Islet of Langerhans (tissue), 1 donor: Measurements from ENCODE around the gene USP49.
"Not testable (repeated sequence)": the region's sequence is repeated elsewhere in the genome, so short reads cannot be mapped to it uniquely, and the experiment has no call there.

Experiments
- FAIRE-seq: peaks from one replicate; lab custom pipeline; 2011; peaks lifted over from hg19 to GRCh38; lab: Jason Lieb, UNC

USP49 gene

GRCh38 chr6:41872147-41872546 lies 23.0 kb downstream of the USP49 start:
- FAIRE-seq: no peak

GRCh38 chr6:41871691-41872090 lies 23.5 kb downstream of the USP49 start:
- no peak for FAIRE-seq

- FAIRE-seq: no peak
Measured at GRCh38 chr6:41859356-41859755, 35.8 kb downstream of the USP49 start.

- FAIRE-seq: no peak
Measured at GRCh38 chr6:41858703-41859102, 36.5 kb downstream of the USP49 start.

- no peak for FAIRE-seq
Measured at GRCh38 chr6:41850861-41851260, 44.3 kb downstream of the USP49 start.

GRCh38 chr6:41846666-41847237 lies 48.4 kb downstream of the USP49 start:
- peak; percentile 79 for FAIRE-seq

GRCh38 chr6:41843178-41843577 lies 52.0 kb downstream of the USP49 start:
- no peak for FAIRE-seq

- FAIRE-seq: no peak
Measured at GRCh38 chr6:41840326-41840725, 54.8 kb downstream of the USP49 start.

GRCh38 chr6:41836660-41837052 lies 58.5 kb downstream of the USP49 start:
- no peak for FAIRE-seq

GRCh38 chr6:41836022-41836659 lies 59.0 kb downstream of the USP49 start:
- peak; percentile 30 for FAIRE-seq

- FAIRE-seq: no peak
Measured at GRCh38 chr6:41832263-41832662, 62.9 kb downstream of the USP49 start.

GRCh38 chr6:41826343-41827022 lies 68.7 kb downstream of the USP49 start:
- FAIRE-seq: no peak

GRCh38 chr6:41824571-41825569 lies 70.3 kb downstream of the USP49 start:
- FAIRE-seq: peak; percentile 96

GRCh38 chr6:41823178-41823577 lies 72.0 kb downstream of the USP49 start:
- FAIRE-seq: no peak

GRCh38 chr6:41822021-41822420 lies 73.2 kb downstream of the USP49 start:
- FAIRE-seq: no peak

- FAIRE-seq: no peak
Measured at GRCh38 chr6:41821266-41821665, 73.9 kb downstream of the USP49 start.

GRCh38 chr6:41818271-41819054 lies 76.7 kb downstream of the USP49 start:
- FAIRE-seq: no peak

- no peak for FAIRE-seq
Measured at GRCh38 chr6:41815587-41815986, 79.6 kb downstream of the USP49 start.

- no peak for FAIRE-seq
Measured at GRCh38 chr6:41814629-41815028, 80.5 kb downstream of the USP49 start.

GRCh38 chr6:41813956-41814355 lies 81.2 kb downstream of the USP49 start:
- no peak for FAIRE-seq

- FAIRE-seq: no peak
Measured at GRCh38 chr6:41813469-41813868, 81.7 kb downstream of the USP49 start.

GRCh38 chr6:41811946-41812345 lies 83.2 kb downstream of the USP49 start:
- not testable (repeated sequence) for FAIRE-seq
